AG04449 (cell line): ENCODE data around the gene CPB2.

ENCODE experiments used
- CTCF ChIA-PET: fragments of 350-600 bp; formaldehyde crosslinking; extraction: SDS; loops from one replicate; lab custom pipeline; 2021; ENCODE audit warnings: antibody characterized with exemption; lab: Yijun Ruan, JAX
- POLR2A ChIA-PET: fragments of 400-600, 350-600 bp; formaldehyde crosslinking; extraction: SDS; loops from one replicate; lab custom pipeline; 2020; ENCODE audit warnings: antibody characterized with exemption, inconsistent platforms; lab: Yijun Ruan, JAX
- DNase-seq: peaks from one replicate; pipeline ENCODE4 v3.0.0-alpha.2; 2010; ENCODE audit warnings: low read depth, low spot score
- H3K4me3 ChIP-seq: 2 replicates; pipeline ENCODE4 v1.5.1; 2011; ENCODE audit warnings: low read depth, mild to moderate bottlenecking, control low read depth, low read length
- CTCF ChIP-seq: IDR thresholded peaks from one replicate; pipeline ENCODE4 v1.5.1; 2011; ENCODE audit warnings: mild to moderate bottlenecking, moderate library complexity, low read length, control low read depth, inconsistent platforms; ENCODE audit not compliant: insufficient read depth; ENCODE audit errors: missing control alignments

CPB2 gene

GRCh38 chr13:46106839-46107371 is 2.1 kb upstream of the CPB2 start:
- no peak for TF ChIP-seq CTCF
- H3K4me3 ChIP-seq = no peak overlapping the region
- no peak for DNase-seq
- POLR2A ChIA-PET = no interaction called here
- CTCF ChIA-PET = interaction anchor here (1.0 to 2.2 kb wide), 2 partner anchors 15 to 19 kb away, joined by 4 to 7 read pairs; no protein-coding TSS in a partner anchor

- H3K4me3 ChIP-seq = no peak overlapping the region
- ChIA-PET CTCF (interaction anchor here (1.1 kb wide), 1 partner anchor 23 kb away, joined by 5 read pairs; no protein-coding TSS in a partner anchor), POLR2A (no interaction called here)
These were observed 1.8 kb downstream of the CPB2 start for GRCh38 chr13:46103037-46103436.

GRCh38 chr13:46102255-46102605 is 2.6 kb downstream of the CPB2 start:
- no peak overlapping the region for H3K4me3 ChIP-seq
- CTCF ChIA-PET = interaction anchor here (1.1 kb wide), 1 partner anchor 24 kb away, joined by 5 read pairs; no protein-coding TSS in a partner anchor
- no peak for DNase-seq
- POLR2A ChIA-PET = no interaction called here
- TF ChIP-seq CTCF = no peak

More at GRCh38 chr13:46103037-46103436, 1.8 kb downstream of the CPB2 start:
- DNase-seq = no peak
- no peak for TF ChIP-seq CTCF

- DNase-seq = no peak
- ChIA-PET CTCF (no interaction called here), POLR2A (no interaction called here)
- TF ChIP-seq CTCF = no peak
- H3K4me3 ChIP-seq = no peak overlapping the region
These were observed 3.2 kb downstream of the CPB2 start for GRCh38 chr13:46101484-46102254.

GRCh38 chr13:46101002-46101401 is 3.8 kb downstream of the CPB2 start:
- no peak for TF ChIP-seq CTCF
- no peak overlapping the region for H3K4me3 ChIP-seq
- DNase-seq = no peak
- CTCF ChIA-PET = no interaction called here
- POLR2A ChIA-PET = no interaction called here

- ChIA-PET POLR2A (no interaction called here), CTCF (interaction anchor here (2.6 kb wide), 1 partner anchor 26 kb away, joined by 10 read pairs; no protein-coding TSS in a partner anchor)
- no peak overlapping the region for H3K4me3 ChIP-seq
- DNase-seq = no peak
- TF ChIP-seq CTCF = no peak
These were observed 4.5 kb downstream of the CPB2 start for GRCh38 chr13:46100191-46100815.
